Measurements from ENCODE around the gene FRG2.
"Not testable (repeated sequence)": the region's sequence is repeated elsewhere in the genome, so short reads cannot be mapped to it uniquely, and the experiment has no call there.

The FRG2 gene

DNA sequence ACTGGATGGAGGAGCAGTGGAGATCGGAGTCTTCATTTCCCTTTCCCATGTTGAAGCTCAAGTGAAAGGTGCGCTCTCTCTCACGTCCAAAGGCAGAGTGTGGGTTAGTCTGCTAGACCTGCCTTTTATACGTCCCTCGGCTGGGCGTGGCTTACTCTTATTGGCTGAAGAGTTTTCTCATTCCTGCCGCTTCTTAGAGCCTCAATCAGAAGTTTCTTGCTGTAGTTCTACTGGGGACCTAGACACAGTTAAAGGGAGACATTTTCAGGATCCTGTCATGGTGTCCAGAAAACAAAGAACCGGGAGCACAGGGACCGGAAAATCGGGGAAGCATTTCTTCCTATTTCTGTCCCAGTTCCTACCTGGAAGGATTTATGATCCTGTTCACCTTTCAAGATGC, at the start of gene FRG2:
TSS of gene FRG2 (minus strand) at position 101 of the 400 bp plus-strand sequence. CDS start at position 49, 52 bp downstream.
- DNase-seq (ENCODE audit: low read depth): not testable (repeated sequence)

DNA sequence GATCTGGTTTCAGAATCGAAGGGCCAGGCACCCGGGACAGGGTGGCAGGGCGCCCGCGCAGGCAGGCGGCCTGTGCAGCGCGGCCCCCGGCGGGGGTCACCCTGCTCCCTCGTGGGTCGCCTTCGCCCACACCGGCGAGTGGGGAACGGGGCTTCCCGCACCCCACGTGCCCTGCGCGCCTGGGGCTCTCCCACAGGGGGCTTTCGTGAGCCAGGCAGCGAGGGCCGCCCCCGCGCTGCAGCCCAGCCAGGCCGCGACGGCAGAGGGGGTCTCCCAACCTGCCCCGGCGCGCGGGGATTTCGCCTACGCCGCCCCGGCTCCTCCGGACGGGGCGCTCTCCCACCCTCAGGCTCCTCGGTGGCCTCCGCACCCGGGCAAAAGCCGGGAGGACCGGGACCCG, 41.3 kb upstream of the FRG2 start:
- DNase-seq (ENCODE audit: low read depth): not testable (repeated sequence)

DNA sequence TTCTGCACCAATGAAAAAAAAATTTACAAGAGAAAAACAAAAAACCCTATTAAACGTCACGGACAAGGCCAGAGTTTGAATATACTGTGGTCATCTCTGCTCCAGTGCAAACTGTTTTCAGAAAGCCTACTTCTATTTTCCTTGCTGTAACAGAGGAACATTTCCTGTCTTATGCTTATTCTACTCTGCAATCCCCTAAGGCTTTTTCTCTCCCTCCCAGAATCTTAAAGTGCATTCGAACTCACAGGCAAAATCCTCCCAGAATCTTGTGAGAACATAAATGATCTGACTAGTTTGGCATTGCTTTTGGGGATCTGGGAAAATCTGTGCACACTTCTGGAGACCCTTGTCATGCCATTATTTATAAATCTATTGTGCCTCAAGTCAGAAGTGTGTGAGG, 37.7 kb upstream of the FRG2 start:
- DNase-seq (ENCODE audit: low read depth): not testable (repeated sequence)

DNA sequence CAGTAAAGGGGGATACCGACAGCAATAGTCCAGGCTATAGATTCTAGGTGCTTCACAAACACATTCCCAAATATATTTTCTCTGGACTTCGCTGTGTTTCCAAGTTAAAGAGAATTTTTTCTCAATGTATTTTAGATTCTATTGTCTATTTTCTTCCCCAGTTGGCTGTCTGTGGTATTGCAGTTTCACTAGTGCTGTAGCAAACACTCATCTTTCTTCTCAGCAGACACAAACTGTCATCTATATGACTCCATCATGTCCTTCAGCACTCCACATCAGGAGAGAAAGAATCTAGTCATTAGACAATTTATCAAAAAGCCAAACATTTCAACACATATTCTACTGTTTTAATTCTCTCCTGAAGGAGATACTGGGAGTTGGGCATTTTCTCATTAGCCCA, 37.3 kb upstream of the FRG2 start, which contains the start of gene DBET:
TSS of gene DBET (plus strand) at position 161 of the 400 bp plus-strand sequence.
- not testable (repeated sequence) for DNase-seq (ENCODE audit: low read depth)

DNA sequence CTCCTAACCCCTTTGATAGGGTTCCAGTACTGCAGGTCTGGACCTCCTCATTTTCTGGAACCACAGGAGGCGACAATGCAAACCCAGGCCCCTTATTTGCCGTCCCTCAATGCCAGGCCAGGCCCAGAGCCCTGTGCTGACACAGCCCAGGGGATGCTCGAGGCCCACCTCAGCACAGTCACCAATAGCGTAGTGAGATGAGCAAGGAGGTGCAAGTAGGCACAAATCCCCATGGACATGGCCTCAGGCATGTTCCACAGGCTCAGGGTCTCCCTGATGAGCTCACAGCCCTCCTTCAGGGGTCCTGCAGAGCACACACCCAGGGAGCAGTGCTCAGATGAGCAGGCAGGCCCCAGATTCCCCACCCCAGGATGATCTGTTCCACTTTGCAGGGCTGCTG, 31.9 kb upstream of the FRG2 start:
- not testable (repeated sequence) for DNase-seq (ENCODE audit: low read depth)

DNA sequence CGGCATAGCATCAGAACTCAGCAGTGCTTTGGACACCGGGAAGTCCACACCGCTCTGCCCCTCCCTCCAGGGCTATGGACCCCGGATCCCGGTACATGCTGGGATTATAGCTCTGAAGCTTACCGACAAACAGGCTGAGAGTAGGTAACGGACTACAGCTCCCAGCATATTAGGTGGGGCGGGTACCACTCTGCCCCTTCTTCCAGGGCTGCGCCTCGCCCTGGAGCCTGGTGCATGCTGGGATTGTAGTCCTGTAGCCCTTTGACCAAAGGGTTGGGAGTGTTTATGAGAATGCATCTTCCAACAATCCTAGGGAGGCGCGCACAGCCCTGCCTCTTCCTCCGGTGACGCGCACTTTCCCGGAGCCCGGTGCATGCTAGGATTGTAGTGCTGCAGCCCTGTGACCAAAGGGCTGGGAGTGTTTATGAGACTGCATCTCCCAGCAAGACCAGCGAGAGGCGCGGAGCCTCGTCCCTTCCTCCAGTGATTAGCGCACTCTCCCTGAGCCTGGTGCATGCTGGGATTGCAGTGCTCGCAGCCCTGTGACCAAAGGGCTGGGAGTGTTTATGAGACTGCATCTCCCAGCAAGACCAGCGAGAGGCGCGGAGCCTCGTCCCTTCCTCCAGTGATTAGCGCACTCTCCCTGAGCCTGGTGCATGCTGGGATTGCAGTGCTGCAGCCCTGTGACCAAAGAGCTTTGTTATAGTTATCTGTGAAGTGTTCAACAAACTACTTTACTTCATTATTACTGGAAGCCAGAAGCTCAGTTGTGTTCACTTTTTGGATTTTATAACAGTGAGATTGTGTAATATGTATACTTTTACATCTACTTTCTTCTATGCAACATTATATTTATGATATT, 22.6 kb upstream of the FRG2 start:
- DNase-seq (ENCODE audit: low read depth): not testable (repeated sequence)

DNA sequence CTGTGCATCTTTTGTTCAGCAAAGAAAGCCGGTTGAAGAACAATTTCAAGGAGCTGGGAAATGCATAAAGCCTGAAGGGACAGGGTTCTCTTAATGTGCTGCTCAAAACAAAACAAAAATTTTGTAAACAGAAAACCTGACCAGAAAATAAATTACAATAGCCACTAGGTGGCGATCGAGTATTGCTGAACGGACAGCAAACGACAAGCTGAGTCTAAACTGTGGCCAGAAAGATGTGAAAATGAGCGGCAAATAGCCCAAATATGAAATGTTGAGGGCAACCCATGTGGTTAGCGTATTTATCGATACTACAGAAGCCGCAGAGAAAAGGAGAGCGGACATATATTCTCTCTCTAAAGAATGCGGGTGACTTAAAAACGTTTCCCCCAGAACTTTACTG, 20.6 kb upstream of the FRG2 start:
- DNase-seq (ENCODE audit: low read depth): not testable (repeated sequence)

DNA sequence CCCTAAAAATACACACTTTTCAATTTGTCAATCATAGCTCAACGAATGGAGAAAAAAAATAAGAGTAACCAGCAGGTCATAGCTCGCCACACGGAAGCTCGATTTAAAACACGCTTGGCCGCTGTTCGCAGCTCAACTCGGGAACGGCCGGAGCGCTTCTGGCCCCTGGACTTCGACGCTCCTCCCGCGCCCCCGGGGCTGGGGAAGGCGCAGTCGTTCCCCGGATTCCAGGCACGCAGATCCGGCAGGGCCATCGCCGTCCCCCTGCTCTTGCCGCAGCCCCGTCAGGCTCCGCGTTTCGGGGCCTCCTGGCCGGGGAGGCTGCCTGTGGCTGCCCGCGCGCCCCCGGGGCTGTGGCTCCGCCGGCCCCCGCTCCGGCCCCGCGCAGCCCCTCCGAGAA, 13.8 kb upstream of the FRG2 start:
- not testable (repeated sequence) for DNase-seq (ENCODE audit: low read depth)

DNA sequence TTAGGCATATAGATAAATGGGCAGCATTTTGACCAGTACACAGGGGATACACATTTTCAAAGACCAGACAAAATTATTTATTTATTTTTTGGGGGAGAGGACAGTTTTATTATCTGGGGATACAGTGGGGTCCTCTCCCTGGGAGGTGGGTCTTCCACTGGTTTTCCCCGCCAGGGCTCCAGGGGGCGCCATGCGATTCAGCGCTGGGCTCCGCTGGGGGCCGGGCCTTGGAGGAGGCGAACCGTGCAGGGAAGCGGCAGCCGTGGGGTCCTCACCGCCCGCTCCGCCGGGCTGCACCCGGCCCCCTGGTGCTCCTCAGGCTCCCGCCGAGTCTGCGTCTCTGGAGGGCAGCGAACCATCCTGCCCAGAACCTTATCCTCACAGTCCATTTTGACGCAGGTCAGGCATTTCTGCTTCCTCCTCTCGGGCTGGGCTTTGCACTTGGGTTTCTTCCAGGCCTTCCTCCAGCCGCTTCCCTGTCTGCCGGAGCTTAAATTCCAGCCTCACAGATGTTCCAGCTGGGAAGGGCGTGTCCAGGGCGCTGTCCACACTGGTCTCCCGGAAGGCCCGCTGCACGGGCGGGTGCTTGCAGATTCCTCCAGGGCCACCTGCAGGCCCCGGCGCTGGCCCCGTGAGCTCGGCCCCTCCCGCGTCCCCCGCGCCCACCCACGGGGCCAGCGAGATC, 10.8 kb upstream of the FRG2 start:
- not testable (repeated sequence) for DNase-seq (ENCODE audit: low read depth)

DNA sequence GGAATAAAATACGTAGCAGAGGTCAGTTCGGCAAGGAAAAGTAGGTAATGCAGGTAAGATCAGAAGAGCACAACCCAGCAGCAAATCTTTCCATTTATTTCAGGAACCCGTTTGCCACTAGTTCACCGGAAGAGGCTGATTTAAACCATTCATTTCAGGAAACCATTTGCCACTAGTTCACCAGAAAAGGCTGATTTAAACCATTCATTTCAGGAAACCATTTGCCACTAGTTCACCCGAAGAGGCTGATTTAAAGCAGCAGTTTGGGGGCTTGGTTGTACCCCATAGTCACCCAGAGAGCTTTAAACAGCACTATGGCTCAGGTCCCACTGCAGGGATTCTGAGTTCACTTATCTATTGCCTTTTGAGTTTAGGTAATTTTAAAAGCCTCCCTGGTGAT, 4.2 kb upstream of the FRG2 start:
- DNase-seq (ENCODE audit: low read depth): not testable (repeated sequence)

DNA sequence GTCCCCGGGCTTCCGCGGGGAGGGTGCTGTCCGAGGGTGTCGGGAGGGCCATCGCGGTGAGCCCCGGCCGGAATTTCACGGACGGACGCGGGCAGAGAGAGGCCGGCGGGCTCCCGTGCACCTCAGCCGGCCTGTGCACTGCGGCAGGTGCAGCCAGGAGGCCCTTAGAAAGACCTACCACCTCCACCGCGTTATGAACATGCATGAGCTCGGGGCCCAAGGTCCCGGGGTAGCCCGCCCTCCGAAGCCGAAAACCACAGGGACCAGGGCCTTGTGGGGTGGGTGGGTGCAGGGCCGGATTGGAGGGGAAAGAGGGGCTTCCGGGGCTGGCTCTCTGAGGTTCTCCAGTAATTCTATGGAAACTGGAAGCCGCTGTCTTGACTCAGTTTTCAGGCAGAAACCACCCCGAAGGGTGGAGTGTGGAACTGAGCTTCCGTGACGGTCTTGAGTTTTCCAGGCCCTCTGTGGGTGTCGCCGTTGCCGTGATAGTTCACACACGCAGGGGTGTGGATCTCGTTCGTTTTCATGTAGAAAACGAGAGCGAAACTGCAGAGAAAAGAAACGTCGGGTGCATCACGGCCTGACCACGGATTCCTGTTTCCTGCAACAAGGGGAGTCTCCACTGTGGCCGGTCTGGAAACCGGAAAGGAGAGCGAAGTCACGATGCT, 4.3 kb downstream of the FRG2 start:
- DNase-seq (ENCODE audit: low read depth): not testable (repeated sequence)

DNA sequence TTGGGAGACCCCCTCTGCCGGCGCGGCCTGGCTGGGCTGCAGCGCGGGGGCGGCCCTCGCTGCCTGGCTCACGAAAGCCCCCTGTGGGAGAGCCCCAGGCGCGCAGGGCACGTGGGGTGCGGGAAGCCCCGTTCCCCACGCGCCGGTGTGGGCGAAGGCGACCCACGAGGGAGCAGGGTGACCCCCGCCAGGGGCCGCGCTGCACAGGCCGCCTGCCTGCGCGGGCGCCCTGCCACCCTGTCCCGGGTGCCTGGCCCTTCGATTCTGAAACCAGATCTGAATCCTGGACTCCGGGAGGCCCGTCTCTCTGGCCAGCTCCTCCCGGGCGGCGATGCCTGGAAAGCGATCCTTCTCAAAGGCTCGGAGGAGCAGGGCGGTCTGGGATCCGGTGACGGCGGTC, 5.1 kb downstream of the FRG2 start:
- not testable (repeated sequence) for DNase-seq (ENCODE audit: low read depth)

DNA sequence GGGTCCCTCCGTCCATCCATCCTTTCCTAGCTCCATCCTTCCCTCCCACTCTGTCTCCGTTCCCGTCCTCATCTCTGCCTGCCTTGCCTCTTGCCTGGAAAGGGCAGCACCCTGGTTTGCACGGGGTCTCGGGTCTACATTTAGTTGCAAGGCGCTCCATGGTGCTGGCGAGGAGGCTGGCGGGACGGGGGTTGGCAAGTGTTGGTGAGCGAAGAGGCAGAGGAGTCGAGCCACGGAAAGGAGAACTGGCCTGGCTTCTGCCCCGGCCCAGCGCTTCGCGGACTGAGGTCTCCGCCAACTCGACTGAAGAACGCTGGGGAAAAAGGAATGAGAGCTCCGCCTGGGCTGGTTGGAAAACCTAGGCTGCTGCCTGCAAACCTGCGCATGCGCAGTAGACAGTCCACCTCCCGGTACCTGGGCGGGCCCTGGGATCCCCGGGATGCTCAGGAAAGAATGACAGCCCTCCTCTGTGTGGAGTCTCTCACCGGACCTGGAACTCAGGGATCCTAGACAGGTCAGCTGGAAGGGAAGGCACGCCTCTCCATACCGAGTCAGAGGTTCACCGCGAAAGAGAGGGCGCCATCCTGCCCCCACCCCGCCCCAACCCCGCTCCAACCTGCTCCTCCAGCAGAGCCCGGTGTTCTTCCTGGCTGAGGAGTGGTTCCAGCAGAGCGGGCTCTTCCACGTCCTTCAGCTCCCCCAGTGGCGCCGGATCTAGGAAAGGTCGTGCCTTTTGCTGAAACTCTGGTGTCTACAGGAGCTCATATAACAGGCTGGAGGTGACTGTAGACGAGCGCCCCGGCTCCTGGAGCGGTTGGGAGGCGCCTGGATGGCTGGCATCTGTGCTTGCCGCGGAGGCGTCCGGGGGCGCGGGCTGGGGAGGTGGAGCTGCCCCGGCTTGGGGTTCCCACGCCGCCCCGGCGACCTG, 6.0 kb downstream of the FRG2 start:
- DNase-seq (ENCODE audit: low read depth): peak; percentile 8

DNA sequence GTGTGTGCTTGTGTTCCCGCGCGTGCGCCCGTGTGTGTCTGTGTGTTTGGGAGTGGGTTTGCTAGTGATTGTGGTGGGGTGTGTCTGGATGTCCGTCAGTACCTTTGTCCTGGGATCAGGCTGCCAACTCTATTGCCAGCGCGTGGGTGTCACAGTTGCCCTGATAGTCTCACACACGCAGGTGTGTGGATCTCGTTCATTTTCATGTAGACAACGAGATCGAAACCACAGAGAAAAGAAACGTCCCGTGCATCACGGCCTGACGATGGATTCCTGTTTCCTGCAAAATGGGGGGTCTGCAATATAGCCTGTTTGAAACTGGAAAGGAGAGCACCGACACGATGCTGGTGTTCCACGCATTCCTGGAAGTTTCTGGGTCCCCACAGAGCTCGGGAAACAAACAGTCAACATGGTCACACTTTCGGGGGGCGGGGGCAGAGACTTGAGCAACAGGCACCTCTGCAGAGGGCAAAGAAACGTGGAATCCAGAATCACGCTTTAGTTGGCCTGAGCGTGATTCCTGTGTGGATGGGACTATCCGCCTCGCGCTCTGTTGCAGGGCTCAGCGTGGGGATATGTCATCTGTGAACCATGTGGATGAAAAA, 7.1 kb downstream of the FRG2 start:
- DNase-seq (ENCODE audit: low read depth): not testable (repeated sequence)

DNA sequence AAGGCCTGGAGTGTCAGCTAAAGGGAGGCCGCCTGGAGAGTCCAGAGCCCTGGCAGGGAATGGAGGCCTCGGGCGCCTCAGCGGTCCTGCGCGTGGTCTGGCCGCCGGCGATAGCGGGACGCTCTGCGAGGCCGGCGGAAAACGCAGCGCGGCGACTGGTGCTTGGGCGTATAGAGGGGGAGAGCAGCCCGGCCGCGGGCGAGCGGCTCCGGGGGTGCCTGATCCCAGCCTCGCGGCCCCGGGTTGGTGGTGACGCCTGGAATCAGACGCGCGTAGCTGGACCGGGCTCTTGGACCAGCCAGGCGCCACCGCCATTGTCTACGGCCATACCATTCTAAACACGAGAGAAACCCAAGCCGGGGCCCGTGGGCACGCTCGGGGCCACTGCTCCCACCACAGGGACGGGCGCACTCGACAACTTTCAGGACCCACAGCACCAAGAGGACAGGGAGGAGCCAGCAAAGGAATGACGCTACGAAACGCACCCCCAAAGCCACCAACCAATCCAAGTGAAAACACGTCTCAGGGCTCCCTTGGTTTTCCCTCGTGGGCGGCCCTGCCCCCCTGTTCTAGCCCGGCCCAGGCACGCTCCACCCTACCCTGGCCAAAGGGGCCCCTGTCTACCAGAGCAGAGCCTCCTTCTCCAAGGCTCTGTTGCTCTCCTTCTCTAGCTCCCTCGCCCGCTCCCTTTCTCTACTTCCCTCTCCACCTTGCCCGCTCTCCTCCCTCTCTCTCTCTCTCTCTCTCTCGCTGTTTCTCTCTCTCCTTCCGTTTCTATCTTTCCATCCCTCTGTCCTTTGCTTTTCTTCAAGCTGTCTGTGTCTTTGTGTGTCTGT, 7.8 kb downstream of the FRG2 start:
- DNase-seq (ENCODE audit: low read depth): no peak

DNA sequence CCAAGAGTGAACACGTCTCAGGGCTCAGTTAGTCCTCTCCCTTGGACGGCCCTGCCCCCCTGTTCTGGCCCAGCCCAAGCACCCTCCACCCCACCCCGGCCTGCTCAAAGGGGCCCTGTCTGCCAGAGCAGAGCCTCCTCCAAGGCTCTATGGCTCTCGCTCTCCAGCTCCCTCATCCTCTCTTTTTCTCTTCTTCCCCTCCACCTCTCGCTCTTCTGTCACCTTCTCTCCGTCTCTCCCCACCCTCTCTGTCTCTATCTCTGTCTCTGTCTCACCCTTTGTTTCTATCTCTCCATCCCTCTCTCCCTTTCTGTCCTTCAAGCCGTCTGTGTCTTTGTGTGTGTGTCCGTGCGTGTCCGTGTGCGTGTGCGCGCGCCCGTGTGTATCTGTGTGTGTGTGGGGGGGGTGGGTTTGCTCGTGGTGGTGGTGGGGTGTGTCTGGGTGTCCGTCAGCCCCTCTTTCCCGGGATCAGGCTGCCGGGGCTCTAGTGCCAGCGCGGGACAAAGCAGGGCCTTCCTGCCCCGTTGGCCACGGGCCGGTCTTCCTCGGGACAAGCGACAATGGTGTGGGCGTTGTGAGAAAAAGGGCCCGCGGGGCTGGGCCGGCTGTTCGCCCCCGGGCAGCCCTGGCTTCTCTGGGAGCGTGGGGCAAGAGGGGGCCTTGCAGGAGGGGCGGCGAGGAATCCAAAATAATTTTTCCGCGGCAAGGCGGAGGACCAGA, 8.7 kb downstream of the FRG2 start:
- DNase-seq (ENCODE audit: low read depth): no peak

DNA sequence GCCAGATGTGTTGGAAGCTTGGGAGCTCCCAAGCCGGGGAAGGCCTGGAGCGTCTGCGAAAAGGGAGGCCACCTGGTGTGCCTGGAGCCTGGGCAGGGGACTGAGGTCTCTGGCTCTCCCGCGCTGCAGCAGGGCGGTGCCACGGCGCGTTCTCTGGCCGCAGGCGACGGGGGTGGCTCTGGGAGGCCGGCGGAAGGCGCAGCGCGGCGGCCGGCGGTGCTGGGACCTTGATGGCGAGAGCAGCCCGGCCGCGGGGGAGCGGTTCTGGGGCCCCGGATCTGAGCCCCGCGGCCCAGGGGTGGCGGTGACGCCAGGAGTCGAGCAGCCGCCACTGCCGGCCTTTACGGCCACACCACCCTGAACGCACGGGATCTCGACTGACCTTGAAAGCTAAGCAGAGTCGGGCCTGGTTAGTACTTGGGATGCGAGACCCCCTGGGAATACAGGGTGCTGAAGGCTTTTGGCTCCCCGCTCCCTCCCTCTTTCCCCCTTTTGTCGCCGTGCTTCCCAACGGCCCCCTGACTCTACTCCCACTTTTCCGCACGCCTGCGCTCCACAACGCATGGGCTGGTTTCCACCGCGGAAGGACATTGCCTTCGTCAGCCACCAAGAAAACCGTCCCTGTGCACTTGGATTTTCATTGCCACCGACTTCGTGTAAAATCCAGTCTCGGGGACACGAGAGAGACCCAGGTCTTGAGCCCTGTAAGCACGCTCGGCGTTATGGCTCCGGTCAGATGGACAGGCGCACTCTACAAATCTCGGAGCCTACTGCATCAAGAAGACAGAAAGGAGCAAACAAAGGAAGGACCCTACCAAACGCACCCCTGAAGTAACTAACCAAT, 9.5 kb downstream of the FRG2 start:
- DNase-seq (ENCODE audit: low read depth): no peak

Data from GM04504 (cell line).